Activated naive CD4-positive, alpha-beta T cell treated with anti-CD3 and anti-CD28 coated beads, Interleukin-2, amount 50 U/mL, for 24 hours (primary cell): ENCODE measurements around the gene TXNDC17.

Experiments used
- H3K27ac Mint-ChIP-seq: one replicate; pipeline ENCODE4 v1.8.0; 2021; ENCODE audit warnings: mild to moderate bottlenecking, mixed read lengths
- H3K27me3 Mint-ChIP-seq: one replicate; pipeline ENCODE4 v1.8.0; 2021; ENCODE audit warnings: mixed read lengths
- H3K36me3 Mint-ChIP-seq: one replicate; pipeline ENCODE4 v1.8.0; 2021; ENCODE audit warnings: mixed read lengths
- H3K4me1 Mint-ChIP-seq: one replicate; pipeline ENCODE4 v1.8.0; 2021; ENCODE audit warnings: mixed read lengths
- H3K4me3 Mint-ChIP-seq: one replicate; pipeline ENCODE4 v1.8.0; 2021; ENCODE audit warnings: mild to moderate bottlenecking, mixed read lengths
- H3K9me3 Mint-ChIP-seq: one replicate; pipeline ENCODE4 v1.8.0; 2021; ENCODE audit warnings: mixed read lengths

Gene TXNDC17

GRCh38 chr17:6626616-6627015 is 14.2 kb upstream of the TXNDC17 start:
- Mint-ChIP-seq H3K4me3 (no peak overlapping the region), H3K27ac (no peak overlapping the region), H3K9me3 (no peaks in the 10 kb centered on the region), H3K36me3 (peaks cover 22% of the 10 kb centered on the region), H3K27me3 (no peaks in the 10 kb centered on the region), H3K4me1 (peaks cover 11% of the 10 kb centered on the region)

GRCh38 chr17:6627019-6627418 is 13.8 kb upstream of the TXNDC17 start:
- H3K36me3 Mint-ChIP-seq: peaks cover 22% of the 10 kb centered on the region
- no peak overlapping the region for H3K27ac Mint-ChIP-seq

GRCh38 chr17:6630390-6630789 is 10.5 kb upstream of the TXNDC17 start:
- Mint-ChIP-seq H3K27ac (no peak overlapping the region), H3K36me3 (peaks cover 37% of the 10 kb centered on the region), H3K4me3 (no peak overlapping the region), H3K9me3 (no peaks in the 10 kb centered on the region), H3K27me3 (no peaks in the 10 kb centered on the region), H3K4me1 (peaks cover 11% of the 10 kb centered on the region)

More at GRCh38 chr17:6627019-6627418, 13.8 kb upstream of the TXNDC17 start:
- no peak overlapping the region for H3K4me3 Mint-ChIP-seq
- no peaks in the 10 kb centered on the region for H3K9me3 Mint-ChIP-seq
- H3K27me3 Mint-ChIP-seq: no peaks in the 10 kb centered on the region
- peaks cover 11% of the 10 kb centered on the region for H3K4me1 Mint-ChIP-seq

- H3K27me3 Mint-ChIP-seq: no peaks in the 10 kb centered on the region
- peaks cover 32% of the 10 kb centered on the region for H3K36me3 Mint-ChIP-seq
- no peak overlapping the region for H3K27ac Mint-ChIP-seq
- H3K4me1 Mint-ChIP-seq: peaks cover 11% of the 10 kb centered on the region
- no peaks in the 10 kb centered on the region for H3K9me3 Mint-ChIP-seq
- H3K4me3 Mint-ChIP-seq: no peak overlapping the region
Observed at GRCh38 chr17:6632530-6632929, 8.3 kb upstream of the TXNDC17 start.

- no peak overlapping the region for H3K4me3 Mint-ChIP-seq
- no peaks in the 10 kb centered on the region for H3K9me3 Mint-ChIP-seq
- no peaks in the 10 kb centered on the region for H3K27me3 Mint-ChIP-seq
- H3K36me3 Mint-ChIP-seq: peaks cover 28% of the 10 kb centered on the region
- peaks cover 15% of the 10 kb centered on the region for H3K4me1 Mint-ChIP-seq
- no peak overlapping the region for H3K27ac Mint-ChIP-seq
Observed at GRCh38 chr17:6633263-6633662, 7.6 kb upstream of the TXNDC17 start.

GRCh38 chr17:6636105-6636504 is 4.8 kb upstream of the TXNDC17 start:
- peaks cover 20% of the 10 kb centered on the region for H3K36me3 Mint-ChIP-seq
- H3K27me3 Mint-ChIP-seq: no peaks in the 10 kb centered on the region
- H3K4me1 Mint-ChIP-seq: peaks cover 20% of the 10 kb centered on the region
- H3K27ac Mint-ChIP-seq: no peak overlapping the region
- H3K4me3 Mint-ChIP-seq: no peak overlapping the region
- H3K9me3 Mint-ChIP-seq: no peaks in the 10 kb centered on the region

- no peaks in the 10 kb centered on the region for H3K9me3 Mint-ChIP-seq
- H3K4me3 Mint-ChIP-seq: no peak overlapping the region
- no peaks in the 10 kb centered on the region for H3K27me3 Mint-ChIP-seq
- H3K27ac Mint-ChIP-seq: no peak overlapping the region
- peaks cover 15% of the 10 kb centered on the region for H3K4me1 Mint-ChIP-seq
- H3K36me3 Mint-ChIP-seq: peaks cover 17% of the 10 kb centered on the region
Observed at GRCh38 chr17:6636616-6637457, 4.0 kb upstream of the TXNDC17 start.

- peaks cover 14% of the 10 kb centered on the region for H3K36me3 Mint-ChIP-seq
- peaks cover 20% of the 10 kb centered on the region for H3K4me1 Mint-ChIP-seq
- H3K27me3 Mint-ChIP-seq: no peaks in the 10 kb centered on the region
- no peak overlapping the region for H3K4me3 Mint-ChIP-seq
- no peak overlapping the region for H3K27ac Mint-ChIP-seq
- no peaks in the 10 kb centered on the region for H3K9me3 Mint-ChIP-seq
Observed at GRCh38 chr17:6637458-6637840, 3.4 kb upstream of the TXNDC17 start.

GRCh38 chr17:6638046-6638908 is 2.6 kb upstream of the TXNDC17 start:
- H3K27ac Mint-ChIP-seq: peak overlapping the region; percentile 46
- H3K36me3 Mint-ChIP-seq: peaks cover 12% of the 10 kb centered on the region
- H3K4me1 Mint-ChIP-seq: peaks cover 29% of the 10 kb centered on the region
- H3K4me3 Mint-ChIP-seq: peak overlapping the region; percentile 87
- H3K27me3 Mint-ChIP-seq: no peaks in the 10 kb centered on the region
- no peaks in the 10 kb centered on the region for H3K9me3 Mint-ChIP-seq

GRCh38 chr17:6639014-6639585 is 1.8 kb upstream of the TXNDC17 start:
- Mint-ChIP-seq H3K4me1 (peaks cover 33% of the 10 kb centered on the region), H3K4me3 (peak overlapping the region; percentile 87), H3K27me3 (no peaks in the 10 kb centered on the region), H3K27ac (peak overlapping the region; percentile 51), H3K36me3 (peaks cover 7% of the 10 kb centered on the region), H3K9me3 (no peaks in the 10 kb centered on the region)

- H3K4me3 Mint-ChIP-seq: peak overlapping the region; percentile 87
- H3K4me1 Mint-ChIP-seq: peaks cover 41% of the 10 kb centered on the region
- peak overlapping the region; percentile 91 for H3K27ac Mint-ChIP-seq
- peaks cover 6% of the 10 kb centered on the region for H3K36me3 Mint-ChIP-seq
- H3K9me3 Mint-ChIP-seq: no peaks in the 10 kb centered on the region
- H3K27me3 Mint-ChIP-seq: no peaks in the 10 kb centered on the region
Observed at GRCh38 chr17:6639586-6640535, 999 bp upstream of the TXNDC17 start.

GRCh38 chr17:6641247-6641863 is 495 bp downstream of the TXNDC17 start:
- H3K27me3 Mint-ChIP-seq: no peaks in the 10 kb centered on the region
- no peaks in the 10 kb centered on the region for H3K9me3 Mint-ChIP-seq
- H3K4me1 Mint-ChIP-seq: peaks cover 54% of the 10 kb centered on the region
- peak overlapping the region; percentile 97 for H3K27ac Mint-ChIP-seq
- peaks cover 7% of the 10 kb centered on the region for H3K36me3 Mint-ChIP-seq
- H3K4me3 Mint-ChIP-seq: peak overlapping the region; percentile 87

- H3K4me1 Mint-ChIP-seq: peaks cover 64% of the 10 kb centered on the region
- peak overlapping the region; percentile 87 for H3K4me3 Mint-ChIP-seq
- H3K27ac Mint-ChIP-seq: peak overlapping the region; percentile 61
- no peaks in the 10 kb centered on the region for H3K27me3 Mint-ChIP-seq
- H3K36me3 Mint-ChIP-seq: peaks cover 10% of the 10 kb centered on the region
- no peaks in the 10 kb centered on the region for H3K9me3 Mint-ChIP-seq
Observed at GRCh38 chr17:6642592-6642991, 1.7 kb downstream of the TXNDC17 start.

GRCh38 chr17:6643451-6644125 is 2.7 kb downstream of the TXNDC17 start:
- no peak overlapping the region for H3K4me3 Mint-ChIP-seq
- H3K27me3 Mint-ChIP-seq: no peaks in the 10 kb centered on the region
- H3K4me1 Mint-ChIP-seq: peaks cover 69% of the 10 kb centered on the region
- H3K9me3 Mint-ChIP-seq: no peaks in the 10 kb centered on the region
- H3K36me3 Mint-ChIP-seq: peaks cover 16% of the 10 kb centered on the region
- no peak overlapping the region for H3K27ac Mint-ChIP-seq
